Measurements from ENCODE around the gene NLRP13. TPM values are rescaled to one million over a fixed set of nuclear protein-coding genes. Genes with fewer than 3 reads are reported as not detected.
A peak's percentile ranks its signal among the peaks of the same experiment; 100 is the strongest.
"Not testable (repeated sequence)": the region's sequence is repeated elsewhere in the genome, so short reads cannot be mapped to it uniquely, and the experiment has no call there.

NLRP13 gene
- polyA plus RNA-seq, result not detected

- DNase-seq, result no peak
- Mint-ChIP-seq H3K27ac (no peak within 1 kb of the TSS), H3K36me3 (no peaks in the 10 kb centered on the region), H3K4me1 (no peaks in the 10 kb centered on the region), H3K27me3 (ENCODE audit: low read depth in 3 of 3) (peaks cover 0 to 4% (median 4%) of the 10 kb centered on the region in 3 donors), H3K9me3 (peaks cover 0 to 10% (median 1%) of the 10 kb centered on the region in 6 donors), H3K4me3 (no peak within 1 kb of the TSS)
These were observed at the start of gene NLRP13 for GRCh38 chr19:55931936-55932386. Gene NLRP13, minus strand, starts transcription at chr19:55932336. Its CDS starts 25 bp downstream, at chr19:55932311.

- DNase-seq, result no peak
- H3K27me3 Mint-ChIP-seq (ENCODE audit: low read depth in 3 of 3), result peaks cover 0 to 9% (median 1%) of the 10 kb centered on the region in 3 donors
- no peaks in the 10 kb centered on the region for H3K4me1 Mint-ChIP-seq
- H3K9me3 Mint-ChIP-seq, result peaks cover 0 to 13% (median 6%) of the 10 kb centered on the region in 6 donors
- H3K4me3 Mint-ChIP-seq, result no peak overlapping the region
- H3K27ac Mint-ChIP-seq, result no peak overlapping the region
- H3K36me3 Mint-ChIP-seq, result no peaks in the 10 kb centered on the region
These were observed 48.3 kb upstream of the NLRP13 start for GRCh38 chr19:55980415-55980814.

- no peaks in the 10 kb centered on the region for H3K4me1 Mint-ChIP-seq
- H3K36me3 Mint-ChIP-seq, result peaks cover 0 to 3% (median 0%) of the 10 kb centered on the region in 3 donors
- no peak for DNase-seq
- peaks cover 3 to 12% (median 6%) of the 10 kb centered on the region in 3 donors for H3K27me3 Mint-ChIP-seq (ENCODE audit: low read depth in 3 of 3)
- no peak overlapping the region for H3K4me3 Mint-ChIP-seq
- peaks cover 0 to 9% (median 4%) of the 10 kb centered on the region in 6 donors for H3K9me3 Mint-ChIP-seq
- no peak overlapping the region for H3K27ac Mint-ChIP-seq
These were observed 41.8 kb upstream of the NLRP13 start for GRCh38 chr19:55973982-55974381.

- no peaks in the 10 kb centered on the region for H3K9me3 Mint-ChIP-seq
- DNase-seq, result no peak
- H3K36me3 Mint-ChIP-seq, result no peaks in the 10 kb centered on the region
- H3K4me3 Mint-ChIP-seq, result no peak overlapping the region
- peaks cover 0 to 2% (median 0%) of the 10 kb centered on the region in 3 donors for H3K27me3 Mint-ChIP-seq (ENCODE audit: low read depth in 3 of 3)
- no peak overlapping the region for H3K27ac Mint-ChIP-seq
- H3K4me1 Mint-ChIP-seq, result no peaks in the 10 kb centered on the region
These were observed 30.1 kb upstream of the NLRP13 start for GRCh38 chr19:55962186-55962585.

GRCh38 chr19:55959996-55960675 lies 28.0 kb upstream of the NLRP13 start:
- no peaks in the 10 kb centered on the region for H3K9me3 Mint-ChIP-seq
- H3K4me1 Mint-ChIP-seq, result no peaks in the 10 kb centered on the region
- H3K36me3 Mint-ChIP-seq, result no peaks in the 10 kb centered on the region
- DNase-seq, result no peak
- H3K27me3 Mint-ChIP-seq (ENCODE audit: low read depth in 3 of 3), result peaks cover 0 to 5% (median 2%) of the 10 kb centered on the region in 3 donors
- H3K27ac Mint-ChIP-seq, result no peak overlapping the region
- no peak overlapping the region for H3K4me3 Mint-ChIP-seq

GRCh38 chr19:55958356-55958755 lies 26.2 kb upstream of the NLRP13 start:
- Mint-ChIP-seq H3K9me3 (peaks cover 0 to 4% (median 0%) of the 10 kb centered on the region in 6 donors), H3K27ac (no peak overlapping the region), H3K4me1 (no peaks in the 10 kb centered on the region), H3K4me3 (no peak overlapping the region), H3K36me3 (no peaks in the 10 kb centered on the region), H3K27me3 (ENCODE audit: low read depth in 3 of 3) (peaks cover 0 to 5% (median 2%) of the 10 kb centered on the region in 3 donors)
- DNase-seq, result no peak

- Mint-ChIP-seq H3K36me3 (no peaks in the 10 kb centered on the region), H3K9me3 (peaks cover 0 to 4% (median 0%) of the 10 kb centered on the region in 6 donors), H3K27ac (no peak overlapping the region), H3K4me3 (no peak overlapping the region), H3K4me1 (no peaks in the 10 kb centered on the region), H3K27me3 (ENCODE audit: low read depth in 3 of 3) (peaks cover 0 to 6% (median under 1%) of the 10 kb centered on the region in 3 donors)
- DNase-seq, result no peak
These were observed 24.3 kb upstream of the NLRP13 start for GRCh38 chr19:55956431-55956830.

GRCh38 chr19:55950566-55950965 lies 18.4 kb upstream of the NLRP13 start:
- DNase-seq; H3K36me3 Mint-ChIP-seq; H3K27ac Mint-ChIP-seq; H3K27me3 Mint-ChIP-seq (ENCODE audit: low read depth in 3 of 3); H3K4me1 Mint-ChIP-seq; H3K4me3 Mint-ChIP-seq: not testable (repeated sequence)
- H3K9me3 Mint-ChIP-seq, result peaks cover 0 to 11% (median 3%) of the 10 kb centered on the region in 6 donors

- Mint-ChIP-seq H3K4me3 (no peak within 1 kb of the TSS), H3K27me3 (ENCODE audit: low read depth in 3 of 3) (peaks cover 0 to 6% (median 3%) of the 10 kb centered on the region in 3 donors), H3K27ac (no peak within 1 kb of the TSS), H3K9me3 (peaks cover 0 to 12% (median 2%) of the 10 kb centered on the region in 6 donors), H3K36me3 (no peaks in the 10 kb centered on the region), H3K4me1 (no peaks in the 10 kb centered on the region)
- no peak for DNase-seq
These were observed 15.4 kb upstream of the NLRP13 start, which contains the start of gene NLRP8 for GRCh38 chr19:55947532-55947931. Gene NLRP8, plus strand, starts transcription at chr19:55947832.

GRCh38 chr19:55940306-55940705 lies 8.2 kb upstream of the NLRP13 start:
- Mint-ChIP-seq H3K4me3 (no peak overlapping the region), H3K4me1 (no peaks in the 10 kb centered on the region), H3K36me3 (no peaks in the 10 kb centered on the region), H3K27ac (no peak overlapping the region), H3K9me3 (peaks cover 0 to 11% (median 0%) of the 10 kb centered on the region in 6 donors), H3K27me3 (ENCODE audit: low read depth in 3 of 3) (peaks cover 0 to 7% (median 6%) of the 10 kb centered on the region in 3 donors)
- DNase-seq, result no peak

GRCh38 chr19:55939206-55939605 lies 7.1 kb upstream of the NLRP13 start:
- peaks cover 0 to 9% (median 6%) of the 10 kb centered on the region in 3 donors for H3K27me3 Mint-ChIP-seq (ENCODE audit: low read depth in 3 of 3)
- no peak overlapping the region for H3K27ac Mint-ChIP-seq
- no peak for DNase-seq
- peaks cover 0 to 13% (median 0%) of the 10 kb centered on the region in 6 donors for H3K9me3 Mint-ChIP-seq
- H3K4me1 Mint-ChIP-seq, result no peaks in the 10 kb centered on the region
- H3K36me3 Mint-ChIP-seq, result no peaks in the 10 kb centered on the region
- H3K4me3 Mint-ChIP-seq, result no peak overlapping the region

GRCh38 chr19:55935206-55935605 lies 3.1 kb upstream of the NLRP13 start:
- Mint-ChIP-seq H3K27ac (no peak overlapping the region), H3K27me3 (ENCODE audit: low read depth in 3 of 3) (peaks cover 0 to 4% (median 4%) of the 10 kb centered on the region in 3 donors), H3K4me1 (no peaks in the 10 kb centered on the region), H3K9me3 (peaks cover 0 to 12% (median 0%) of the 10 kb centered on the region in 6 donors), H3K36me3 (no peaks in the 10 kb centered on the region), H3K4me3 (peak overlapping the region in 1 of 5 donors; percentile 9)
- DNase-seq, result no peak

GRCh38 chr19:55930996-55931515 lies 1.1 kb downstream of the NLRP13 start:
- no peak for DNase-seq
- H3K27me3 Mint-ChIP-seq (ENCODE audit: low read depth in 3 of 3), result peaks cover 0 to 4% (median 4%) of the 10 kb centered on the region in 3 donors
- no peak overlapping the region for H3K27ac Mint-ChIP-seq
- H3K36me3 Mint-ChIP-seq, result no peaks in the 10 kb centered on the region
- no peak overlapping the region for H3K4me3 Mint-ChIP-seq
- peaks cover 0 to 14% (median 1%) of the 10 kb centered on the region in 6 donors for H3K9me3 Mint-ChIP-seq
- no peaks in the 10 kb centered on the region for H3K4me1 Mint-ChIP-seq

GRCh38 chr19:55929258-55929657 lies 2.9 kb downstream of the NLRP13 start:
- H3K27me3 Mint-ChIP-seq (ENCODE audit: low read depth in 3 of 3); H3K4me3 Mint-ChIP-seq; H3K4me1 Mint-ChIP-seq; H3K36me3 Mint-ChIP-seq; H3K27ac Mint-ChIP-seq; DNase-seq: not testable (repeated sequence)
- H3K9me3 Mint-ChIP-seq, result peaks cover 0 to 18% (median 6%) of the 10 kb centered on the region in 6 donors
